A673 (cell line): Measurements from ENCODE around the gene TTC27. TPM values are rescaled to one million over a fixed set of nuclear protein-coding genes. Genes with fewer than 3 reads are reported as not detected.

Experiments
- BruUV-seq: library from RNA; stranded (reverse); fragments of 400-500 nt; replicated peaks from 2 replicates; lab custom pipeline; 2021; lab: Mats Ljungman, UMichigan
- CTCF ChIA-PET: fragments of 300-600 bp; sonication (Branson Sonifier 250); formaldehyde crosslinking; loops from one replicate; lab custom pipeline; 2022; ENCODE audit warnings: antibody characterized with exemption; lab: Charles Lee
- POLR2A ChIA-PET: fragments of 300-600 bp; sonication (Branson Sonifier 250); formaldehyde crosslinking; loops from one replicate; lab custom pipeline; 2022; ENCODE audit warnings: antibody characterized with exemption; ENCODE audit not compliant: low non-redundant PET; lab: Charles Lee
- DNase-seq: peaks from one replicate; pipeline ENCODE4 v3.0.0-alpha.2; 2015; ENCODE audit warnings: low spot score
- H3K27ac ChIP-seq: fragments of 200-600 bp; sonication (generic); 2 replicates; pipeline ENCODE4 v1.5.1; 2016; ENCODE audit warnings: mixed run types, low read depth, mild to moderate bottlenecking, mixed read lengths, antibody characterized with exemption, low read length; ENCODE audit not compliant: poor library complexity, severe bottlenecking
- H3K27me3 ChIP-seq: fragments of 200-600 bp; sonication (generic); replicated peaks from 2 replicates; pipeline ENCODE4 v1.6.1; 2017; ENCODE audit warnings: mixed run types, low read depth, mild to moderate bottlenecking, mixed read lengths, antibody characterized with exemption, low read length; ENCODE audit not compliant: insufficient read depth, poor library complexity
- H3K36me3 ChIP-seq: fragments of 200-600 bp; sonication (generic); 2 replicates; pipeline ENCODE4 v1.6.1; 2016; ENCODE audit warnings: mixed run types, mild to moderate bottlenecking, mixed read lengths, antibody characterized with exemption, low read length; ENCODE audit not compliant: insufficient read depth, poor library complexity, severe bottlenecking
- H3K4me1 ChIP-seq: fragments of 200-600 bp; sonication (generic); 2 replicates; pipeline ENCODE4 v1.6.1; 2017; ENCODE audit warnings: mixed run types, mild to moderate bottlenecking, mixed read lengths, antibody characterized with exemption, low read length; ENCODE audit not compliant: insufficient read depth, poor library complexity, severe bottlenecking
- H3K4me3 ChIP-seq: fragments of 200-600 bp; sonication (generic); 2 replicates; pipeline ENCODE4 v1.5.1; 2016; ENCODE audit warnings: low read depth, mixed run types, mild to moderate bottlenecking, mixed read lengths, low read length; ENCODE audit not compliant: poor library complexity, severe bottlenecking
- H3K9me3 ChIP-seq: fragments of 200-600 bp; sonication (generic); 2 replicates; pipeline ENCODE4 v1.6.1; 2016; ENCODE audit warnings: mixed run types, low read depth, mild to moderate bottlenecking, mixed read lengths, antibody characterized with exemption, low read length; ENCODE audit not compliant: poor library complexity, severe bottlenecking
- EZH2 ChIP-seq: fragments of 200-600 bp; sonication (generic); IDR thresholded peaks from 2 replicates; pipeline ENCODE4 v1.6.1; 2017; ENCODE audit warnings: borderline replicate concordance, low read depth, mild to moderate bottlenecking, mixed read lengths, antibody characterized with exemption, low read length; ENCODE audit not compliant: poor library complexity, severe bottlenecking
- intact Hi-C: fragments of 100-400 bp; cut with micrococcal nuclease; formaldehyde crosslinking; loops from one replicate; pipeline ENCODE4 v1.10.0; 2022; ENCODE audit not compliant: unreplicated experiment
- total RNA-seq: library from RNA; stranded (reverse); gene quantifications from 2 replicates; pipeline ENCODE4 v1.2.3, GENCODE V29; 2021
- TF ChIP-seq, protein P1 (sequence below): fragments of 300-800, 200-600 bp; sonication (generic); conservative IDR thresholded peaks from 2 replicates; pipeline ENCODE4 v1.5.1; 2017; ENCODE audit warnings: low read depth, mild to moderate bottlenecking, antibody characterized with exemption, low read length, moderate library complexity, mixed read lengths

The TTC27 gene
- total RNA-seq, 1 experiment from 2014 or later = 29.8 TPM

GRCh38 chr2:32742376-32742775 lies 114.5 kb downstream of the TTC27 start:
- BruUV-seq = no TSS peak
- ChIA-PET POLR2A (no interaction called here), CTCF (no interaction called here)
- Histone ChIP-seq H3K27ac (no peak overlapping the region), H3K4me3 (no peak overlapping the region), H3K27me3 (no peaks in the 10 kb centered on the region), H3K9me3 (peaks cover under 1% of the 10 kb centered on the region), H3K36me3 (peaks cover under 1% of the 10 kb centered on the region), H3K4me1 (peaks cover 19% of the 10 kb centered on the region)
- DNase-seq = no peak
- TF ChIP-seq, protein P1, sequence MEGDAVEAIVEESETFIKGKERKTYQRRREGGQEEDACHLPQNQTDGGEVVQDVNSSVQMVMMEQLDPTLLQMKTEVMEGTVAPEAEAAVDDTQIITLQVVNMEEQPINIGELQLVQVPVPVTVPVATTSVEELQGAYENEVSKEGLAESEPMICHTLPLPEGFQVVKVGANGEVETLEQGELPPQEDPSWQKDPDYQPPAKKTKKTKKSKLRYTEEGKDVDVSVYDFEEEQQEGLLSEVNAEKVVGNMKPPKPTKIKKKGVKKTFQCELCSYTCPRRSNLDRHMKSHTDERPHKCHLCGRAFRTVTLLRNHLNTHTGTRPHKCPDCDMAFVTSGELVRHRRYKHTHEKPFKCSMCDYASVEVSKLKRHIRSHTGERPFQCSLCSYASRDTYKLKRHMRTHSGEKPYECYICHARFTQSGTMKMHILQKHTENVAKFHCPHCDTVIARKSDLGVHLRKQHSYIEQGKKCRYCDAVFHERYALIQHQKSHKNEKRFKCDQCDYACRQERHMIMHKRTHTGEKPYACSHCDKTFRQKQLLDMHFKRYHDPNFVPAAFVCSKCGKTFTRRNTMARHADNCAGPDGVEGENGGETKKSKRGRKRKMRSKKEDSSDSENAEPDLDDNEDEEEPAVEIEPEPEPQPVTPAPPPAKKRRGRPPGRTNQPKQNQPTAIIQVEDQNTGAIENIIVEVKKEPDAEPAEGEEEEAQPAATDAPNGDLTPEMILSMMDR = no peak
- TF ChIP-seq EZH2 = no peak
- intact Hi-C loops = no loop called here

DNA sequence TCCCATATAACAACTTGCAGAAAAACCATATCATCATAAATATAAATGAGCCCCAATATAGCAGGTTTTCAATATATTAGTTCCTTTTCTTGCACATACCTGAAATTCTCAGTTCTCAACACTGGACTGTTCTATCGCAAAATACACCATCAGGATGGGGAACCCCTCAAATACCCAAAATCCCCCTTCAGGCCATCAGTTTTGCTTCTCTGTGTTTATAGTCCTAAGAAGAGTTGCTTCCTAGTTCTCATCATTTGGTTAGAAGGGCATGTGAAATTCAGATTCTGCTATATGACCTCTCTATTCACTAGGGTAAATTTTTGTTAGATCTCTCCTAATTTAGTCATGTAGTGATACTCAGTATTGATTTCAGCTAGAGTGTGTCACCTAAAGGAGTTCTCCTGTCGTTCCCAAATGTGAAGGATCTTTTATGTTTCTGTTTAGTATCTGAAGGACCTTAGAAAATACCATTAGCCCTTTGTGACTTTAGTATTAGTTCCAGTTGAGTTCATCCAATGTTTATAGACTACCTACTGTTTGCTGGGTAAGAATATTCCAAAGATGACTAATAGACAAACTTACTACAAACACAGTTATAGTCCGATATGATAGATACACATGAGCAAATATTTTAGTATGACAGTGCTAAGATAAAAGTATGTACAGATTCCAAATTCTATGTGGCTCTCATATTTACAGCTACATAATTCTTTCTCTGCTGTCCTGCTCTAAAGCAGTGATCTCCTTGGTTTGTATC lies 115.8 kb downstream of the TTC27 start:
- intact Hi-C loops = no loop called here
- ChIA-PET CTCF (no interaction called here), POLR2A (no interaction called here)
- BruUV-seq = no TSS peak
- TF ChIP-seq EZH2 = no peak
- TF ChIP-seq, protein P1 = no peak
- Histone ChIP-seq H3K4me3 (no peak overlapping the region), H3K27me3 (no peaks in the 10 kb centered on the region), H3K27ac (no peak overlapping the region), H3K4me1 (peaks cover 14% of the 10 kb centered on the region), H3K36me3 (peaks cover 4% of the 10 kb centered on the region), H3K9me3 (peaks cover 5% of the 10 kb centered on the region)
- DNase-seq = no peak

- peaks cover 4% of the 10 kb centered on the region for H3K36me3 ChIP-seq
- intact Hi-C loops = no loop called here
- H3K27me3 ChIP-seq = no peaks in the 10 kb centered on the region
- H3K4me1 ChIP-seq = no peaks in the 10 kb centered on the region
- TF ChIP-seq, protein P1 = no peak
- no peak for TF ChIP-seq EZH2
- DNase-seq = no peak
- H3K9me3 ChIP-seq = peaks cover 5% of the 10 kb centered on the region
- H3K27ac ChIP-seq = no peak overlapping the region
- ChIA-PET POLR2A (no interaction called here), CTCF (no interaction called here)
- H3K4me3 ChIP-seq = no peak overlapping the region
- no TSS peak for BruUV-seq
Observed at GRCh38 chr2:32745191-32745590, 117.3 kb downstream of the TTC27 start.
